ENCODE results near the gene FTCD. TPM values are rescaled to one million over a fixed set of nuclear protein-coding genes. Genes with fewer than 3 reads are reported as not detected.
"Not testable (repeated sequence)": the region's sequence is repeated elsewhere in the genome, so short reads cannot be mapped to it uniquely, and the experiment has no call there.

The FTCD gene
- 1 to 10 TPM in 5 of 10 donors, under 1 TPM in 5; 0.35 to 2.5 (median 0.97) TPM for polyA plus RNA-seq (ENCODE audit: insufficient read length in 10 of 10)
- long read RNA-seq, donor 1 = 0 reads
- long read RNA-seq, donor 2 = 0 reads
- long read RNA-seq, donor 3 = 0 reads
- long read RNA-seq, donor 4 = 0 reads
- long read RNA-seq, donor 5 = 0 reads
- long read RNA-seq, donor 6 = 0 reads
- long read RNA-seq, donor 7 = 0 reads
- long read RNA-seq, donor 8 = 0 reads
- long read RNA-seq, donor 9 = 0 reads

GRCh38 chr21:46155514-46156377, at the start of gene FTCD:
TSS of gene FTCD (minus strand) at chr21:46155579. CDS start at chr21:46155523, 56 bp downstream.
- DNase-seq = no peak

GRCh38 chr21:46205166-46205565, 49.8 kb upstream of the FTCD start:
- DNase-seq = no peak

- DNase-seq = no peak
Observed at GRCh38 chr21:46203203-46203600, 47.8 kb upstream of the FTCD start.

- no peak for DNase-seq
Observed at GRCh38 chr21:46202592-46203202, 47.3 kb upstream of the FTCD start.

GRCh38 chr21:46200877-46201803, 45.8 kb upstream of the FTCD start:
- DNase-seq = not testable (repeated sequence)

- DNase-seq = no peak
Observed at GRCh38 chr21:46199436-46200373, 44.3 kb upstream of the FTCD start.

GRCh38 chr21:46196733-46197132, 41.4 kb upstream of the FTCD start:
- no peak for DNase-seq

GRCh38 chr21:46195595-46196195, 40.3 kb upstream of the FTCD start:
- no peak for DNase-seq

GRCh38 chr21:46194374-46195334, 39.3 kb upstream of the FTCD start:
- DNase-seq = no peak

GRCh38 chr21:46193829-46194373, 38.5 kb upstream of the FTCD start:
- DNase-seq = no peak

- DNase-seq = no peak
Observed at GRCh38 chr21:46191686-46192575, 36.6 kb upstream of the FTCD start.

- no peak for DNase-seq
Observed at GRCh38 chr21:46191257-46191685, 35.9 kb upstream of the FTCD start.

- no peak for DNase-seq
Observed at GRCh38 chr21:46190491-46191131, 35.2 kb upstream of the FTCD start.

- DNase-seq = no peak
Observed at GRCh38 chr21:46189959-46190490, 34.6 kb upstream of the FTCD start.

GRCh38 chr21:46189213-46189958, 34.0 kb upstream of the FTCD start:
- no peak for DNase-seq

Measured in muscle of back (tissue), 13 donors.